Measurements from ENCODE around the gene CCDC187. TPM values are rescaled to one million over a fixed set of nuclear protein-coding genes. Genes with fewer than 3 reads are reported as not detected.

Gene CCDC187
- total and polyA plus RNA-seq, 10 donors, result 0.03 to 0.20 (median 0.11) TPM; not detected in 2

DNA sequence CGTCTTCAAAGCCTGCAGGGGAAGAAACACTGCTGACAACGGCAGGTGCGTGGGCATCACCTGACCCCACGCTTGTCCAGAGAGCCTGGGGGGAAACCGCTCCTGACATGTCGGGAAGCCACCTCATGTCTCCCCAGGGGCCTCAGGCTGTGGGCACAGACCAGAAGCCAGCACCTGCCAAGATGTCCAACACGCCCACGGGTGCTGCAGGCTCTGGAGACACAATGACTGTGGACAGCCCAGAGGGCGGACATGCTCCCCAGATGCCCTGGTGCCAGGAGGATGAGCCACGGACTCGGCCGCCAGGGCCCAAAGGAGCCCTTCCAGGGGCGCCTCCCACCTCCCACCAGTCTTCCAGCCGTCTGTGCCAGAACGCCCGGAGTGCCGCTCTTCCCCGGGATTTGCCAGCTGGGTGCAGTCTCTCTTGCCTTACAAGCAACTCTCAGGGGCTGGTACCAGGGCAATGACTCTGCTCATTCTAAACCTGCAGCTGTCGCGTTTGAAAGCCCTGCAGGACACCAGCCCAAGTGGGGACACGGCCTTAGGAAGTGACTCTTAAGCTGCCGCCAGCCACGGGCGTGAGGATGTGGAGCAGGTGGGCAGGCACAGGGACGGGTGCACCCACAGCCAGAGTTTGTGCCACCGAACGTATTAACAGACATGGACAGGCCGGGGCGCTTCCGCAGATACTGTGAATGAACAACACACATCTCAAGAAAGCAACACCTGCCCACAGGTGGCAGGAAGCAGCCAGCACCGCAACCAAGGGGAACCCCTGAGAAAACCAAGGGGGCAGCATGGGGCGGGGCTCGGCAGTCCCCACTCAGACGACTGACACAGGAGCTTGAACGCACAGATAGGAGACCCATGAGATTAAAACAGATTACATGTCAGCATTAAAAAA, 92.2 kb downstream of the CCDC187 start:
- TF ChIP-seq, protein P1, sequence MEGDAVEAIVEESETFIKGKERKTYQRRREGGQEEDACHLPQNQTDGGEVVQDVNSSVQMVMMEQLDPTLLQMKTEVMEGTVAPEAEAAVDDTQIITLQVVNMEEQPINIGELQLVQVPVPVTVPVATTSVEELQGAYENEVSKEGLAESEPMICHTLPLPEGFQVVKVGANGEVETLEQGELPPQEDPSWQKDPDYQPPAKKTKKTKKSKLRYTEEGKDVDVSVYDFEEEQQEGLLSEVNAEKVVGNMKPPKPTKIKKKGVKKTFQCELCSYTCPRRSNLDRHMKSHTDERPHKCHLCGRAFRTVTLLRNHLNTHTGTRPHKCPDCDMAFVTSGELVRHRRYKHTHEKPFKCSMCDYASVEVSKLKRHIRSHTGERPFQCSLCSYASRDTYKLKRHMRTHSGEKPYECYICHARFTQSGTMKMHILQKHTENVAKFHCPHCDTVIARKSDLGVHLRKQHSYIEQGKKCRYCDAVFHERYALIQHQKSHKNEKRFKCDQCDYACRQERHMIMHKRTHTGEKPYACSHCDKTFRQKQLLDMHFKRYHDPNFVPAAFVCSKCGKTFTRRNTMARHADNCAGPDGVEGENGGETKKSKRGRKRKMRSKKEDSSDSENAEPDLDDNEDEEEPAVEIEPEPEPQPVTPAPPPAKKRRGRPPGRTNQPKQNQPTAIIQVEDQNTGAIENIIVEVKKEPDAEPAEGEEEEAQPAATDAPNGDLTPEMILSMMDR (IDR thresholded peaks at IDR 0.05 in 8 of 11, conservative IDR thresholded peaks at IDR 0.05 in 3 of 11), result no peak
- TF ChIP-seq POLR2A (IDR thresholded peaks at IDR 0.05) (no peak), POLR2AphosphoS5 (IDR thresholded peaks at IDR 0.05) (no peak)
- Histone ChIP-seq H3K27ac (no peak overlapping the region), H3K9me3 (peaks cover 0 to 9% (median 0%) of the 10 kb centered on the region in 8 donors), H3K4me3 (no peak overlapping the region), H3K4me1 (no peaks in the 10 kb centered on the region), H3K27me3 (replicated peaks in 1 of 7) (no peaks in the 10 kb centered on the region), H3K36me3 (peaks cover 3 to 98% (median 79%) of the 10 kb centered on the region in 6 donors)
- intact Hi-C loops (cut with DNase I; ENCODE audit: low total_unique reads), result no loop called here
- WGBS, 5 donors, result 80 to 91% (median 89%) methylated on average over 31 to 35 of the region's 35 CpGs
- DNase-seq, result no peak

GRCh38 chr9:136211006-136211405, 92.9 kb downstream of the CCDC187 start:
- Histone ChIP-seq H3K4me3 (no peak overlapping the region), H3K36me3 (peaks cover 3 to 95% (median 72%) of the 10 kb centered on the region in 6 donors), H3K4me1 (no peaks in the 10 kb centered on the region), H3K27ac (no peak overlapping the region), H3K9me3 (peaks cover 0 to 9% (median 0%) of the 10 kb centered on the region in 8 donors), H3K27me3 (replicated peaks in 1 of 7) (no peaks in the 10 kb centered on the region)
- no peak for DNase-seq
- TF ChIP-seq, protein P1 (IDR thresholded peaks at IDR 0.05 in 8 of 11, conservative IDR thresholded peaks at IDR 0.05 in 3 of 11), result no peak
- TF ChIP-seq POLR2A (IDR thresholded peaks at IDR 0.05) (no peak), POLR2AphosphoS5 (IDR thresholded peaks at IDR 0.05) (no peak)
- WGBS, 5 donors, result 91 to 96% (median 93%) methylated on average over 15 of the region's 15 CpGs
- intact Hi-C loops (cut with DNase I; ENCODE audit: low total_unique reads), result no loop called here

DNA sequence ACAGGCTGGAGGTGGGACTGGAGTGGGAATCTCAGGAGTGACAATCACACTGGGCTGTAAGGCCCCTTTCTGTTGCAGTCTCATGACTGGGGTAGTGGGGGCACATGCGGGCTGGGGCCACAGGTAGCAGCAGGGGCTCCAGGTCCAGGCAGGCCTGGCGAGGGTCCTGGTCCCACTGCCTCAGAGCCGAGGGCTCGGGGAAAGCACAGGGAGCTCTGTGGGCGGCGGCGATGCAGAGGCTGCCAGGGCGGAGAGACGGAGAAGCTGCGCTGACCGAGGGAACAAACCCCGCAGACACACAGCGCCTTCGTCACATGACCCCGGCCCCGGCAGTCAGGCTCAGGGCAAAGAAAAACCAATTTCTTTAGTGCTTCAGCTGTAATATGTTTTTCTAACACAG, 93.6 kb downstream of the CCDC187 start:
- intact Hi-C loops (cut with DNase I; ENCODE audit: low total_unique reads), result no loop called here
- H3K27ac ChIP-seq, result no peak overlapping the region
- peaks cover 0 to 1% (median 0%) of the 10 kb centered on the region in 6 donors for H3K4me1 ChIP-seq
- TF ChIP-seq POLR2AphosphoS5 (IDR thresholded peaks at IDR 0.05) (peak in 1 of 3 donors; percentile 20), POLR2A (IDR thresholded peaks at IDR 0.05) (no peak)
- peaks cover 3 to 94% (median 68%) of the 10 kb centered on the region in 6 donors for H3K36me3 ChIP-seq
- H3K9me3 ChIP-seq, result peaks cover 0 to 9% (median 0%) of the 10 kb centered on the region in 8 donors
- peaks cover 0 to 6% (median 2%) of the 10 kb centered on the region in 7 donors for H3K27me3 ChIP-seq (replicated peaks in 1 of 7)
- no peak overlapping the region for H3K4me3 ChIP-seq
- DNase-seq, result no peak
- WGBS, 5 donors, result 94 to 97% (median 97%) methylated on average over 15 to 16 of the region's 16 CpGs

DNA sequence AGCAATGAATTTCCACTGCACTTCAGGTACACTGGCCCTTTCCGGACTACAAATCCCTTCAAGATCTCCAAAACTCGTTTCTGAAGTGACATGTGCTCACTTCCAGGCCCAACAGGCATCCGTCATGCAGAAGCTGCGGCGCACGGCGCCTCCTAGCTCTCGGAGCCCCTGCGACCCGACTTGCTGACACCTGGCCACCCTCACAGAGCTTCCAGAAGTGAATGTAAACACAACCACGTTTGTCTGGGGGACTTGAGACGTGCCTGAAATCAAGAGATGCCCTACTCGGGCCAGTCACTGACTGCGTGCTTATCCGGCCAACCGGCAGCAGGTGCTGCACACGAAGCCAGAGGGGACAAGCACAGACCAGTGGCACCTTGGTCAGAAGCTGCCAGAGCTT, 94.1 kb downstream of the CCDC187 start:
- Histone ChIP-seq H3K36me3 (peaks cover 1 to 89% (median 65%) of the 10 kb centered on the region in 6 donors), H3K4me3 (no peak overlapping the region), H3K27ac (no peak overlapping the region), H3K4me1 (peaks cover 0 to 6% (median 2%) of the 10 kb centered on the region in 6 donors), H3K9me3 (peaks cover 0 to 9% (median 0%) of the 10 kb centered on the region in 8 donors), H3K27me3 (replicated peaks in 1 of 7) (peaks cover 0 to 10% (median 7%) of the 10 kb centered on the region in 7 donors)
- WGBS, 5 donors, result 86 to 91% (median 89%) methylated on average over 13 to 17 of the region's 17 CpGs
- no peak for DNase-seq
- intact Hi-C loops (cut with DNase I; ENCODE audit: low total_unique reads), result no loop called here
- TF ChIP-seq POLR2AphosphoS5 (IDR thresholded peaks at IDR 0.05) (no peak), POLR2A (IDR thresholded peaks at IDR 0.05) (no peak)
- TF ChIP-seq, protein P1 (IDR thresholded peaks at IDR 0.05 in 8 of 11, conservative IDR thresholded peaks at IDR 0.05 in 3 of 11), result no peak

Data from spleen (tissue), 11 donors.